ENCODE measurements around the gene TBCC. TPM values are rescaled to one million over a fixed set of nuclear protein-coding genes. Genes with fewer than 3 reads are reported as not detected.

TBCC gene
- total and polyA plus RNA-seq, 2 of the 13 experiments (the other 11 are each of a cell fraction or from before 2014, with no cell fraction given) = 14.8 to 36.1 TPM

DNA sequence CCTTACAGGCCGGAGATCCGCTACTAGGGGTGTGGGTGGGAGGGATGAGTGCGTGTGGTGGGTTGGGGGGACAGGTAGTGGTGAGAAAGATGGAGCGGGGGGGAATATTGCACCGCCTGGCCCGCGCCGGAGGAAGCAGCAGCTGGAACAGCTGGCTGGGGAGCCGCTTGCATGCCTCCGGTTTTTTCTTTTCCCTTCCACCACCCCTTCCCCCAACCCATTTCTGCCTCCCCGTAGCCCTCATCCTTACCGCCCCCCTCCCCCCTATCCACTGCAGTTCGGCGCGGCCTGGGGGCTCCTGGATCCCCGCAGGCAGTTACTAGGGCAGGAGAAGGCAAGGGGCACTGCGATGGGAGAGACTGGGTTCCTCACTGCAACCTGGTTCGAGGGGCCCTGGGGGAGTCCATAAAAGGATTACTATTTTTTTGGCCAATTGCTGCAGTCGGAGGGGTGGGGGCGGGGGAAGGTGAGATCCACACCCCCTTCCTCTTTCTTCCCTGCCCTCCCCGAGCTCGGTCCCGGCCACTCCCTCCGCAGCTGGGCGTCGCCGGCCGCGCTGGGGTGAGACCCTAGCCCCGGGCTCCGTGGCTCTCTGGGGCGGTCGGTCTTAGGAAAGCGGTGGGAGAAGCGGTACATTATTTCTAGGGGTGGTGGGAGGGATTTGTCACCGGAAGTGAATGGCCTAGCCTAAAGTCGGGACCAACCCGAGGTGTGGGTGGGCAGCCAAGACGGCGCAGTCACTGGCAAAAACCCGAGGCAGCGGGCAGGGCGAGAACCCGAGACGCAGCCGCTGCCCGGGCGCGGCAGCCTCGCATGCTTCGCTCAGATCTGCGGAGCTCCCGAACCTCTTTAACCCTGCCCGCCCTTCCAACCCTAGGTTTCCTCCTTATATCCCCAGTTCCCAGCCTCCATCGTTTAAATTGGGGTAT lies 824 bp upstream of the TBCC start (continued):
- TF ChIP-seq WIZ (CRISPR knock-in tag; IDR thresholded peaks at IDR 0.05) (0 out of 2 replicates have a peak, but pooled peaks have one; percentile 21), STAT6 (CRISPR knock-in tag; IDR thresholded peaks at IDR 0.05; ENCODE audit: borderline replicate concordance) (no peak), SP1 (IDR thresholded peaks at IDR 0.05) (no peak), SP1 (CRISPR knock-in tag; IDR thresholded peaks at IDR 0.05) (peak; percentile 74; the same call in 1 of the 2 replicates), ZNF331 (CRISPR knock-in tag; IDR thresholded peaks at IDR 0.05) (peak; percentile 34; the same call in 1 of the 2 replicates), DNMT3B (CRISPR knock-in tag; conservative IDR thresholded peaks at IDR 0.05) (peak; percentile 60; the same call in 1 of the 2 replicates), THRA (CRISPR knock-in tag; IDR thresholded peaks at IDR 0.05; ENCODE audit: borderline replicate concordance) (peak; percentile 24; the same call in 1 of the 2 replicates), PHF20 (CRISPR knock-in tag; IDR thresholded peaks at IDR 0.05) (peak; percentile 61), ZNF547 (CRISPR knock-in tag; IDR thresholded peaks at IDR 0.05) (no peak; the same call in 1 of the 2 replicates), ZNF383 (CRISPR knock-in tag; IDR thresholded peaks at IDR 0.05; ENCODE audit: borderline replicate concordance) (peak; percentile 91; the same call in 1 of the 2 replicates)
- TF ChIP-seq, protein P1, sequence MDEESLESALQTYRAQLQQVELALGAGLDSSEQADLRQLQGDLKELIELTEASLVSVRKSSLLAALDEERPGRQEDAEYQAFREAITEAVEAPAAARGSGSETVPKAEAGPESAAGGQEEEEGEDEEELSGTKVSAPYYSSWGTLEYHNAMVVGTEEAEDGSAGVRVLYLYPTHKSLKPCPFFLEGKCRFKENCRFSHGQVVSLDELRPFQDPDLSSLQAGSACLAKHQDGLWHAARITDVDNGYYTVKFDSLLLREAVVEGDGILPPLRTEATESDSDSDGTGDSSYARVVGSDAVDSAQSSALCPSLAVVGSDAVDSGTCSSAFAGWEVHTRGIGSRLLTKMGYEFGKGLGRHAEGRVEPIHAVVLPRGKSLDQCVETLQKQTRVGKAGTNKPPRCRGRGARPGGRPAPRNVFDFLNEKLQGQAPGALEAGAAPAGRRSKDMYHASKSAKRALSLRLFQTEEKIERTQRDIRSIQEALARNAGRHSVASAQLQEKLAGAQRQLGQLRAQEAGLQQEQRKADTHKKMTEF (CRISPR knock-in tag; IDR thresholded peaks at IDR 0.05) = peak; percentile 90; the same call in 1 of the 2 replicates
- TF ChIP-seq, protein P2, sequence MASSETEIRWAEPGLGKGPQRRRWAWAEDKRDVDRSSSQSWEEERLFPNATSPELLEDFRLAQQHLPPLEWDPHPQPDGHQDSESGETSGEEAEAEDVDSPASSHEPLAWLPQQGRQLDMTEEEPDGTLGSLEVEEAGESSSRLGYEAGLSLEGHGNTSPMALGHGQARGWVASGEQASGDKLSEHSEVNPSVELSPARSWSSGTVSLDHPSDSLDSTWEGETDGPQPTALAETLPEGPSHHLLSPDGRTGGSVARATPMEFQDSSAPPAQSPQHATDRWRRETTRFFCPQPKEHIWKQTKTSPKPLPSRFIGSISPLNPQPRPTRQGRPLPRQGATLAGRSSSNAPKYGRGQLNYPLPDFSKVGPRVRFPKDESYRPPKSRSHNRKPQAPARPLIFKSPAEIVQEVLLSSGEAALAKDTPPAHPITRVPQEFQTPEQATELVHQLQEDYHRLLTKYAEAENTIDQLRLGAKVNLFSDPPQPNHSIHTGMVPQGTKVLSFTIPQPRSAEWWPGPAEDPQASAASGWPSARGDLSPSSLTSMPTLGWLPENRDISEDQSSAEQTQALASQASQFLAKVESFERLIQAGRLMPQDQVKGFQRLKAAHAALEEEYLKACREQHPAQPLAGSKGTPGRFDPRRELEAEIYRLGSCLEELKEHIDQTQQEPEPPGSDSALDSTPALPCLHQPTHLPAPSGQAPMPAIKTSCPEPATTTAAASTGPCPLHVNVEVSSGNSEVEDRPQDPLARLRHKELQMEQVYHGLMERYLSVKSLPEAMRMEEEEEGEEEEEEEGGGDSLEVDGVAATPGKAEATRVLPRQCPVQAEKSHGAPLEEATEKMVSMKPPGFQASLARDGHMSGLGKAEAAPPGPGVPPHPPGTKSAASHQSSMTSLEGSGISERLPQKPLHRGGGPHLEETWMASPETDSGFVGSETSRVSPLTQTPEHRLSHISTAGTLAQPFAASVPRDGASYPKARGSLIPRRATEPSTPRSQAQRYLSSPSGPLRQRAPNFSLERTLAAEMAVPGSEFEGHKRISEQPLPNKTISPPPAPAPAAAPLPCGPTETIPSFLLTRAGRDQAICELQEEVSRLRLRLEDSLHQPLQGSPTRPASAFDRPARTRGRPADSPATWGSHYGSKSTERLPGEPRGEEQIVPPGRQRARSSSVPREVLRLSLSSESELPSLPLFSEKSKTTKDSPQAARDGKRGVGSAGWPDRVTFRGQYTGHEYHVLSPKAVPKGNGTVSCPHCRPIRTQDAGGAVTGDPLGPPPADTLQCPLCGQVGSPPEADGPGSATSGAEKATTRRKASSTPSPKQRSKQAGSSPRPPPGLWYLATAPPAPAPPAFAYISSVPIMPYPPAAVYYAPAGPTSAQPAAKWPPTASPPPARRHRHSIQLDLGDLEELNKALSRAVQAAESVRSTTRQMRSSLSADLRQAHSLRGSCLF (CRISPR knock-in tag; IDR thresholded peaks at IDR 0.05; ENCODE audit: borderline replicate concordance) = no peak
